GM21576 (cell line): Measurements from ENCODE around the gene ARPIN.
"Not testable (repeated sequence)": the region's sequence is repeated elsewhere in the genome, so short reads cannot be mapped to it uniquely, and the experiment has no call there.

ENCODE experiments used
- ATAC-seq: cut with Tn5 transposase; IDR thresholded peaks from one replicate; pipeline ENCODE4 v1.9.1; 2021; ENCODE audit warnings: mild to moderate bottlenecking, moderate library complexity; ENCODE audit not compliant: unreplicated experiment

ARPIN gene

DNA sequence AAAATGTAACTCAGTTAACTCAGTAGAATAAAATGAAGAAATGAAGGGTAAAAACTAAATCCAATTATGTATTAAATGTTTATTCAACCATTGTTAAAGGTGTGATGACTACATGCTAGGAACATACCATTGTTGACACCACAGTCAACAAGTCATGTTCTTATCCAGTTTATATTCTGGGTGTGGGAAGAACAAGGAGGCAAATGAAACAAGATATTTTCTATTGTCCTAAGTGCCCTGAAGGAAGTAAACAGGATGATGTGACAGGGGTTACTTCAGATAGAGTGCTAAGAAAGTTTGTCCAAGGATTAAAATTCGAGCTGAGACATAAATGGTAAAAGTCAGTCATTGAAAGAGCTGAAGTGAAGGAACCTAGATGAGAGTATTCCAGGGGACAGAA is 32.0 kb downstream of the ARPIN start:
- ATAC-seq: no peak

DNA sequence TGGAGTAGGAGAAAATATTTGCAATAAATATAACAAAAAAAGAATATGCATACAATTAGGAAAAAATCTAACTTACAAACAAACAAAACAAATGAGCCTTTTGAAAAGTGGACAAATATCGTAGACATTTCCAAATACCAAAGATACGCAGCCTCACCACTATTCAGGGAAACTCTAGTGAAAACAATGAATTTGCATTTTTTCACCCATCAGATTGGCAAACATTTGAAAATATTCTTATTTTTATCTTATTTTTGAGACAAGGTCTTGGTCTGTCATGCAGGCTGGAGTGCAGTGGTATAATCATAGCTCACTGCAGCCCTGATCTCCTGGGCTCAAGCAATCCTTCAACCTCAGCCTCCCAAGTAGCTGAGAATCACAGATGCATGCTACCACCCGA is 34.4 kb downstream of the ARPIN start:
- ATAC-seq: no peak

DNA sequence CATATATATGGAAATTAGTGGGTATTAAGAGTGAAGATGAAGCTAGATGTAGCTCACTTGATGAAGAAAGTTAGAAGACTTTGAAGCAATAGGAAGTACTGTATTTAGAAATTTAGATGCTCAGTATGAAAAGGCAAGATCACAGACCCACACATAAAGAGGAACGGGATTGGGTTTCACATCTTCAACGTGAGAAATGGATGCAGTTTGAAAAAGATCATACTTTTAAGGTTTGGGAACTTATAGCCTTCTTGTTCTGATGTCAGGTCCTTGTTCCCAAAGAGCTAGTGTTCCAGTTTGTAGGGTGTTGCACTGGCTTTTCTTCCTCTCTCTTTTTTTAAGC is 35.7 kb downstream of the ARPIN start:
- ATAC-seq: no peak

DNA sequence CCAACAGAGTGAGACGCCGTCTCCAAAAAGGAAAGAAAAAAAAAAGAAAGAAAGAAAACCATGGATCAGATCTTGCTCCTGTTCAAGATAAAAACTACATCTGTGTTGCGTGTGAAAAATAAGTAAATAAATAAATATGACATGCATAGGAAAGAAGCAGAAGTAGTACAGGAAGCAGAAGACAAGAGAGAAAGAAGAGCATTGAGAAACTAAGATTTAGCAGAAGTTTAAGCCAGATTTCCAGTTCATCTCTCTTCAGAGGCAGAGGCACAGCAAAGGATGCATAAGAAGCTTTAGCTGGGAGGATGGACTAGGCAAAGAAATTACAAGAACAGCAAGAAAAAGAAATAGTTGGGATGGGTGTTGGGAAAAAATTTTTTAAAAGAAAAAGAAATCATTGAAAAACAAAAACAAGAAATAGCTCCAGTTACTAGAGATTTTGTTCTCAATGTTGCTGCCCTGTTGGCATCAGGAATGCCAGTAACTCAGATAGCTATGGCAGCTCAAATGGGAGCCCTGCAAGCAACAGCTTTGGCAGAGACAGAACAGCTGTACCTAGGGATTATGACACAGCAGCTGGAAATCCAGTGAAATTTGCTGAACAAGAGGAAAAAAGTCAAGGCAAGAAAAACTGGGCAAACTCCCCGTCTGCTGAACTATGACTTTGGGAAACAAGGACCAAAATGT is 36.2 kb downstream of the ARPIN start:
- ATAC-seq: no peak

DNA sequence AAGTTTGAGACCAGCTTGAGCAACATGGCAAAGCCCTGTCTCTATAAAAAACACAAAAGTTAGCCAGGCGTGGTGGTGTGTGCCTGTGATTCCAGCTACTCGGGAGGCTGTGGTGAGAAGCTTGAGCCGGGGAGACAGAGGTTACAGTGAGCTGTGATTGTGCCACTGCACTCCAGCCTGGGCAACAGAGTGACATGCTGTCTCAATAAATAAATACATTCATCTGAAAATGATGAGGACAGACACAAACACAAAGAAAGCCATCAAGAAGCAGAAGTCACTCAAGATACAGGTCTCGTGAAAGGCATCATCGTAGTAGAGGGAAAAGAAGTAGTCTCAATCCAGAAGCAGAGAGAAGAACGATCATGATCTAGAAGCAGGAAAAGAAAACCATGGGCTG is 37.0 kb downstream of the ARPIN start:
- no peak for ATAC-seq

DNA sequence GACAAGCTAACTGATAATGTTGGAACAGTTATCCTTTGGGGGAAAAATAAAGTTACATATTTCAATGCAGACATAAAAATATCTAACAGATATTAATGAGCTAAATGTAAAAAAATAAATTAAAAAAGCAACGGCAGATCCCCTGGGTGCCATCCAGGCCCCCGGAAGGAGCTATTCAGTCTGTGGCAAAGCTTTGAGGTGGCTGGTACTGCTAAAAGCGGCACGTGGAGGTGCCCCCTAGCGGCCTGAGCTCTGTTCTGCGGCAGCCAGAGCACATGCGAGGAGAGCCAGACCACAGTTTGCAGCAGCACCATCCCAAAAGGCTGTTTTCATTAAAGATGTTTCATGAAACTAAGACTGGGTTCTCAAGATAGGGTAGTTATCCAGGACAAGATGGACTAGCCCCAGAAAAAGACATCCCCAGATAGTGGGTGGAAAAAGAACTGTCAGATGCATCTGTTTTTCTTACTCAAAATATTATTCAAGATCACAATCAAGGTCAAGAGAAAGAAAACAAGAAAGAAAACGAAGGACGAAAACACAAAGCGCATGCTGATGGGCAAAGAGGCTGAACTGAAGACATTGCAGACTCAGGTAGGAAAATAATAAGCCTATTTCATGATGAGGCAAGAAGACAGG is 37.7 kb downstream of the ARPIN start:
- peak; percentile 93 for ATAC-seq

DNA sequence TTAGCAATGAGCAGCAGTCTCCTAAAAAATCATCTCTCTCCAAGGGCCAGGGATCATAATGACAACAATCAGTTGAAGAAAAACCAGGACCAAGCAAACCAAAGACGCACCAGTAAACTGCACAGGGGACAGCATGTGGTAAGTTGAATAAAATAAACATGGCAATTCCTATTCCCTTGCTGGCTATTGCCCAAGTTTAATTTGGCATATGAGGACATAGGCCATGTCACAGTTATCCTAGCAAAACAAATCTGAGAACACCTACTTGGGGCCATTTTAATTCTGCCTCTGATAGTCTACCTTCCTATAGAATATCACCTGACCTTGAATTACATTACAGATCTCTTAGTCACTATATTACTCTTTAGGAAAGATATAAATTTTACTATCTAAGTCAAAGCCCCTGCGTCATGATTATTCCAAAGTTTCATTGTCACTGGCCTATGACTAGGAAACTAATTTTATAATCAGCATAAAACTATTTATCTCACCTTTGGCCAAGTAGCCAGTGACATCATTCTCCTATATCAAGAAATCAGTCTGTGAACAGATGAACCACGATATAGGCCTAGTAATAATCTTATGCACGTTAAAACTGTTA is 42.0 kb downstream of the ARPIN start:
- ATAC-seq: no peak

DNA sequence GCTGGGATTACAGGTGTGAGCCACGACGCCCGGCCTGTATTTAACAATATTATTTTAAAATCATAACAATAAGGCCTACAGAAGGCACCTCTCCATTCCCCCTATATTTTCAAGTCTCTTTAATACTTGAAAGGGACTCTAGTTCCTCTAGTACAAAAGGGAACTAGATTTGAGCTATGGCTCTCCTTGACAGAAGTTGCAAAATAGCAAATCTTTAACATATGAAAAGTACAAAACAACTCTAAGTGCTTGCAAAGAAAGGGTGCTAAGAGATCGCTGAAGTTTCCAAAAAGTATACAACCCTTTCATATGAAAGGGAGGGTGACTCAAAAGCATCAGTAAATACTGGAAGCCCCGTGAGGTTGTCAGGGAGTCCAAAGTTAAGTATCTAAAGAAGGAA is 42.7 kb downstream of the ARPIN start:
- ATAC-seq: no peak

DNA sequence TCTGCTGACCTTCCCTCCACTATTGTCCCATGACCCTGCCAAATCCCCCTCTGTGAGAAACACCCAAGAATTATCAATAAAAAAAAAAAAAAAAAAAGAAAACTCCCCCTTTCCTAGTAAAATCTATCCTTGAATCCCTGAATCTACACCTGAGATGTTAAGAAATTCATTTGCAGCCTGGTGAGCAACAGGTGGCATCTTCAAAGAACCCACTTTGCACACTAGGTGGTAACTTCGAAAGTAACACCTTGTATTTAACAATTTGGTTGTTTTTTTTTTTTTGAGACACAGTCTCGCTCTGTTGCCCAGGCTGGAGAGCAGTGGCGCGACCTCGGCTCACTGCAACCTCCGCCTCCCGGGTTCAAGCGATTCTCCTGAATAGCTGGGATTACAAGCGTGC is 43.3 kb downstream of the ARPIN start:
- not testable (repeated sequence) for ATAC-seq

DNA sequence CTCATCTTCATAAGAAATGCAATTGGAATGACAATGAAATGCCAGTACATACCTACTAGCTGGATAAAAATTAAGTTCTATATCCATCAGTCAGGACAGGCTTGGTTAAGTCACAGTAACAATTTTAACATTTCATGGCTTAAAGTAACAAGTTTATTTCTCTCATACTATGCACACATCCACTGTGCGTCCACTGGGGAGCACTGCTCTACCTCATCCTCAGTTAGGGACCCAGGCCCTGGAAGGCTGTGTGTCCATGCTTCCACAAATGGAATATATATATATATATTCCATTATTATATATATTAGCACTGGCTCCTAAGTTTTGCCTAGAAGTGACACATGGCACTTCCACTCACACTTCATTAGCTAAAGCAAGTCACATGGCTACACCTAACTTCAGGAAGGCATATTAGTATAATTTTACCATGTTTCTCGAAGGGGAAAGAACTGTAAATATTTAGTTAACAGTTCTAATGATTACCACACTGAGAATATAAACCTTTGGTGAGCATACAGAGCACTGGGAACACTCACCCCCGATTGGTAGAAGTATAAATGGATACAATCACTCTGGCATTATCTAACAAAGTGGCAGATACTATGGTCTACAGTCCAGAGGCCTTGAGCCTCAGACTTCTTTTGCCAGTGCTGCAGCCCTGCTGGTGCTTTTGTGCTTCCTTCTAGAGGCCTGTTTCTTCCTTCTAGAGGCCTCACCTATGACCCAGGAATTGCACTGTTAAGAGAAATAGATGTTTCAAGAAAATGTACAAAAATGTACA is 47.6 kb downstream of the ARPIN start:
- no peak for ATAC-seq

DNA sequence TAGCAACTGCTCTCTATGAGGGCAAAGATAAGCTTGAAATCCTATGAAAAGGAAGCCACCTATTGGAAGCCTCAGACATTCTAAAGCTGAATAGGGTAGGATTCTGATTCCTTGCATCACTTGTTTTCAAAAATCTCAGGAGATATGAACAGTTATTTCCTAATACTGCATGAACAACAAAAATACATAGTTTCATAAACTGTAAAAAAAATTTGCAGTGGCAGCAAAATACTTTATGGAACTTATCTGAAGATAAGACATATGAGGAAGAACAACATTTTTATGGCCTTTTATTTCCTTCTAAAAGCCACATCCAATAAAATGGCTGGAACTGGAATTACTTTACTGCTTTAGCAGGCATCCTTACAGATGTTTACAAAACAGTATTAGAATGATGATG is 48.8 kb downstream of the ARPIN start:
- ATAC-seq: no peak

DNA sequence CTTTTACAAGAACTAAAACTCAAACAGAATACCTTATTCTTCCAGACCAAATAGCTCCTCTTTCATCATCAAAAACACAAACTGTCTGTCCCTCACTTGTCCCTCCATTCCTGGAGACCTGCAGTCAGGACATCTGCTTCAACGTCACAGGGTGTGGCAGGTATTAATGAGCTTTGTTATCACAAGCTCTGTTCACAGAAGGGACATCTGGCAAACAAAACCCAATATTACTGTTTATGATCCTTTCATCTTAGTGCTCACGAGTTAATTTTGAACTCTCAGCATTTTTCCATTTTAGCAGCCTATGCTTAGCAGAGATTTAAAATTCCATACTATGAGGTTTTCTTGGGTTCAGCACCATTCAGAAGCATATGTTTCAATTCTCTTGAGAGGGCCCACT is 51.9 kb downstream of the ARPIN start:
- ATAC-seq: no peak

DNA sequence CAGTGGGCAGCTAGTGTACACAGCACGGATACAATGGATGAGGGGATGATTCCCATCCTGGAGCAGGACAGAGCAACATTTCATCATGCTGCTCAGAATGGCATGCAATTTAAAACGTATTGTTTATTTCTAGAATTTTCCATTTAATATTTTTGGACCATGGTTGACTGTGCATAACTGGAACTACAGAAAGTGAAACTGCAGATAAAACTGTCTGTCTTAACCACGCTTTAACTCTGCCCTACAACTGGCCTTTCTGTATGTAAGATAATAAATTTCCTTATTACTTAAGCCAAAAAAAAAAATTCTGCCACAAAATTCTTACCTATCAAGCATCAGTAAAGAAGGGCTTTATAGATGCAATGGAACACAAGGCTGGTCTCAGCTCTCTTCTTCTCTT is 52.3 kb downstream of the ARPIN start:
- no peak for ATAC-seq

DNA sequence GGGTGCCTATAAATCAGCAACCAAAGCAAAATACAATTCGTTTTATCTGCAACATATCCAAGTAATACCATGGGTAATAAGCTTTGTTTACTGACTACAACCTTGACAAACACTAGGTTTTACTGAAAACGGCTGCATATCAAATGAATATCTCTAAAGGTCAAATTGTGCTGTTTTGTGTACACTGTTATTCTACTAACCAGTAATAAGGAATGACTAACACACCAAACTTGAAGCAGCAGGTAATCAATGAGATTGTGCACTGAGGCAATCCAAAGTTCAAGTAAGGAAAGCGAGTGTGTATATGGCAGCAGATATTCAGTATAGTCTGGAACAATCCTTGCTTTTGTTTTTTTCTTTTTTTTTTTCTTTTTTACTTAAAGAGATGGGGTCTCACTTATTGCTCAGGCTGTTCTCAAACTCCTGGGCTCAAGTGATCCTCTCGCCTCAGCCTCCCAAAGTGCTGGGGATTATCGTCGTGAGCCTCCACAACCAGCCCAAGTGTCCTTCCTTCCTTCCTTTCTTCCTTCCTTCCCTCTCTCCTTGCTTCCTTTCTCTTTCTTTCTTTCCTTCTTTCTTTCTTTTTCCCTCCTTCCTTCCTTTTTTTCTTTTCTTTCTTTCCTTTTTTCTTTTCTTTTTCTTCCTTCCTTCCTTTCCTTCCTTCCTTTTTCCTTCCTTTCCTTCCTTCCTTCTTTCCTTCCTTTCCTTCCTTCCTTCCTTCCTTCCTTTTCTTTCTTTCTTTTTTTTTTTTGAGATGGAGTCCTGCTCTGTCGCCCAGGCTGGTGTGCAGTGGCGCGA is 53.9 kb downstream of the ARPIN start:
- no peak for ATAC-seq

DNA sequence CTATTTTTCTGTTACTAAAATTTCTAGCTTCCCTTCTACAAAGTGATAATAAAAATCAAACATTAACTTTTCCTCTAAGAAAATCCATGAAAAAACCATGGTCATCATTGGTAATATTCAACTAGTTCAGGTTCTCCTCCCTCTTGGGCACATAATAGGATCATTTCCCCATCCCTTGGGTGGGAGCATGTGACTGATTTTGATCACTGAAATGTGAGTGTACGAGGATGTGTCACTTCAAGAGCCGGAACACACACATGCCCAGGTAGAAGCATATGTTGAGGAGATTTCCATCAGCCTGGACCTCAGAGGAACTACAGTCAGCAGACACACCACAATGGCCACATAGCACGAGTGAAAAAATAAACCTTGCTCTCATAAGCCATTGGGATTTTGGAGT is 55.1 kb downstream of the ARPIN start:
- no peak for ATAC-seq

DNA sequence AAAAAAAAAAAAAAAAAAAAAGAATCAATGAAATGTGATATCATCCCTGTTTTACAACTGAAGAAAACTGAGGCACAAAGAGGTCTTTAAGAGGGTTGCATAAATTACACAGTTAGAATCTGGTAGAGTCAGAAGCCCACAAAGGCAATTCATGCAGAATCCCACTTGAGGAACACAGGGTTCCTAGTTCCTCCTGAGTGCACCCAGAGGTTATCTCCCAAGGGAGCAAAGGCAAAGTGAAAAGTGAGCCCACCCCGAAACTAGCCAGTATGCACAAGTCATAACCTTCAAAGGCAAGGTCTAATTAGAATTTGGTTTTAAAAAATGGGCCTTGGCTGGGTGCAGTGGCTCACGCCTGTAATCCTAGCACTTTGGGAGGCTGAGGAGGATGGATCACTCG is 56.8 kb downstream of the ARPIN start:
- no peak for ATAC-seq

DNA sequence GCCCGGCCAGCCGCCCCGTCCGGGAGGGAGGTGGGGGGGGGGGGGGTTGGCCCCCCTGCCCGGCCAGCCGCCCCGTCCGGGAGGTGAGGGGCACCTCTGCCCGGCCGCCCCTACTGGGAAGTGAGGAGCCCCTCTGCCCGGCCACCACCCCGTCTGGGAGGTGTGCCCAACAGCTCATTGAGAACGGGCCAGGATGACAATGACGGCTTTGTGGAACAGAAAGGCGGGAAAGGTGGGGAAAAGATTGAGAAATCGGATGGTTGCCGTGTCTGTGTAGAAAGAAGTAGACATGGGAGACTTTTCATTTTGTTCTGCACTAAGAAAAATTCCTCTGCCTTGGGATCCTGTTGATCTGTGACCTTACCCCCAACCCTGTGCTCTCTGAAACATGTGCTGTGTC is 57.9 kb downstream of the ARPIN start:
- not testable (repeated sequence) for ATAC-seq

DNA sequence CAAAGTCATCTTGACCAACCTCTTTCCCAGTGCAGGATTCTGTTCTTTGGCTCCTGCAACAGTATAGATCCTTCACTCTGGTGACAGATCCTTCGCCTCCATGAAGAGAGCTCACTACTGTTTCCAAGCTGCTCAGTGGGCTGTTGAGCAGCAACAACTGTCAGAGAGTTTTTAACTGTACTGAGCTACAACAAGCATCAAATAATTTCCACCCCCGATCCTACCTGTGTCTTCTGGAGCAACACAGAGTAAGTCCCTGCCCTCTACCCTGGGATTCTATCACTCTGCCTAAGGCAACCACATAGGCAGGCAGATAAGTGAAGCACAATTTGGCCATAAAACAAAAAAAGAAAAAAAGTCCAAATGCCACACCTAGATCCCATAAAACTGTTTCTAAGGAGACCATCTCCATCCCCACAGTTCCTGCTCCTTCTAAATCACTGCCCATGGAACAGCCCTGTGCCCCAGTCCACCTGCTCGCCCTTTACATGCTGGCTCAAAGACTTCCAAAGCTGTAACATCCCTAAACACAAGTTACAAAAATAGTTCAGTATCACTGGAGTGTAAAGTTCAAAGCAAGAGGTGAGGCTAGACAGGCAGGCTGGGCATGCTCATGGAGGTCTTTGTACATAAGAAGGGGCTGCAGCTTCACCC is 60.3 kb downstream of the ARPIN start:
- no peak for ATAC-seq

DNA sequence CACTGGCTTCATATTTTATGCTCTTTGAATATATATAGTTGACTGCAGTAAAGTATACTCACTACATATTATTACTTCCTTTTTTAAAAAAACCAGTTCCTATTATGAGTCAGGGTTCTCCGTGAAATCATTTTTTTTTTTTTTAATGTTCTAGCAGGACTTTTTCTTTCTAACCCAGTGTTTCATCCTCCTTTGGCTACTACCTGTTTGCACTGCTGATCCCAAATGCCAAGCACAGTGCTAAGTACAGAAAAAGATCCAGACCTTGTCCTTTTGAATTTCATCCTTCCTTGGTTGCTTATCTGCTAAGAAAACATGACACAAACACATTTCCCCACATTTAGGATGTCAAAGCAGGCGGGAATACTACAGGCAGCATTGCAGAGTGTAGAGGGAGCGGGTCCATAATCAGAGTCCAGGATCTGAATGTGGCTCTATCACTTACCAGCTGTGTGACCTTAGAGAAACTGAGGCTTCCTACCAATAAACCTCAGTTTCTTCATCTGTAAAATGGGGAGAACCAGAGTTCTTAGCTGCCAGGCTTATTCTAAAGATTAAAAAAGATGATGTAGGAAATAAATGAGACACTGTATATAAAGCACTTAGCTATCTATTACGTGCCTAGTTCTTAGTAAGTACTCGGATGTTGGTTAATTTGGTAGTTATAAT is 60.9 kb downstream of the ARPIN start:
- ATAC-seq: peak; percentile 67

DNA sequence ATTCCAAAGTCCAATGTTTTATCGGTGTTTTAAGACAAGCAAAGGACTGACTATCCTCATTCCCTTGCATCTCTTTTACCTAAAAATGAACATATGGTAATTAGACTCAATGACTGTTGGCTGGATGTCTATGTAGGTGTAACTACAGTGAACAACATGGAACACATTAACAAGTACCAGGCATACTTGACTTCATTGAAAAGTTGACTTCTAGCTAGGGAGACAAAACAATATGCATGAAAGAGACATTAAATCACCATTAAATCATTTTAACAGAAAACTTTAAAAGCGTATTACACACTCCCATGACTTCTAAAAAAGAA is 63.8 kb downstream of the ARPIN start:
- no peak for ATAC-seq
